Fibroblast of lung (primary cell): ENCODE data around the gene C1QL2. TPM values are rescaled to one million over a fixed set of nuclear protein-coding genes. Genes with fewer than 3 reads are reported as not detected.

ENCODE experiments used
- DNase-seq, 2 donors: peaks; one replicate each; pipeline versions ENCODE4 v3.0.0 to v3.0.0-alpha.2; 2010; ENCODE audit warnings: low read depth in 2 of 2
- H2AFZ ChIP-seq: 2 replicates; pipeline ENCODE4 v1.5.1; 2012; ENCODE audit warnings: low read length, control low read depth, inconsistent platforms
- H3K27ac ChIP-seq: 2 replicates; pipeline ENCODE4 v1.5.1; 2011; ENCODE audit warnings: low read length, control low read depth; ENCODE audit not compliant: insufficient read depth
- H3K27me3 ChIP-seq: 2 replicates; pipeline ENCODE4 v1.5.1; 2011; ENCODE audit warnings: mild to moderate bottlenecking, low read length; ENCODE audit not compliant: control insufficient read depth, insufficient read depth
- H3K36me3 ChIP-seq: 2 replicates; pipeline ENCODE4 v1.5.1; 2011; ENCODE audit warnings: low read length; ENCODE audit not compliant: control insufficient read depth, insufficient read depth
- H3K4me1 ChIP-seq: 2 replicates; pipeline ENCODE4 v1.5.1; 2011; ENCODE audit warnings: low read length; ENCODE audit not compliant: control insufficient read depth, insufficient read depth; ENCODE audit errors: extremely low read depth
- H3K4me2 ChIP-seq: 2 replicates; pipeline ENCODE4 v1.5.1; 2011; ENCODE audit warnings: low read length, control low read depth; ENCODE audit not compliant: insufficient read depth; ENCODE audit errors: extremely low read depth
- H3K4me3 ChIP-seq, 4 experiments: fragments of 200-600 bp in 1 of 4; sonication (generic) in 1 of 4; replicated peaks in 1 of 4; 2 replicates each; pipeline ENCODE4 v1.5.1; 2011 to 2016; ENCODE audit warnings: low read length in 4 of 4, low read depth in 3 of 4, mild to moderate bottlenecking in 3 of 4, control low read depth in 2 of 4, inconsistent platforms in 1 of 4, mixed read lengths in 1 of 4; ENCODE audit not compliant: insufficient read depth in 1 of 4; ENCODE audit errors: control extremely low read depth in 1 of 4
- H3K79me2 ChIP-seq: 2 replicates; pipeline ENCODE4 v1.5.1; 2012; ENCODE audit warnings: mild to moderate bottlenecking, low read length, inconsistent platforms; ENCODE audit not compliant: control insufficient read depth, insufficient read depth
- H3K9ac ChIP-seq: 2 replicates; pipeline ENCODE4 v1.5.1; 2011; ENCODE audit warnings: mild to moderate bottlenecking, low read length, control low read depth; ENCODE audit not compliant: insufficient read depth
- H3K9me3 ChIP-seq: 2 replicates; pipeline ENCODE4 v1.5.1; 2012; ENCODE audit warnings: low read depth, low read length; ENCODE audit not compliant: control insufficient read depth, insufficient read depth
- H4K20me1 ChIP-seq: 2 replicates; pipeline ENCODE4 v1.5.1; 2011; ENCODE audit warnings: low read length; ENCODE audit not compliant: control insufficient read depth, insufficient read depth; ENCODE audit errors: extremely low read depth
- EZH2 ChIP-seq: IDR thresholded peaks from 2 replicates; pipeline ENCODE4 v1.5.1; 2012; ENCODE audit warnings: low read length, control low read depth, mild to moderate bottlenecking; ENCODE audit errors: missing control alignments
- polyA minus RNA-seq: library from RNA; depleted of rRNA, polyadenylated mRNA; stranded (reverse); fragments of >200 nt; gene quantifications from 2 replicates; pipeline ENCODE4 v1.2.3, GENCODE V29; 2011; ENCODE audit warnings: low replicate concordance
- polyA plus RNA-seq, 2 donors: library from polyadenylated mRNA; depleted of rRNA in 1 of 2; stranded (reverse) in 1 of 2; unstranded in 1 of 2; fragments of >200 nt; gene quantifications; 2 replicates each; pipeline ENCODE4 v1.2.1, GENCODE V29; 2011 to 2012; ENCODE audit warnings: missing spikeins in 1 of 2
- total RNA-seq: library from RNA; depleted of rRNA; stranded (reverse); fragments of >200 nt; gene quantifications from 2 replicates; pipeline ENCODE4 v1.2.1, GENCODE V29; 2014
- TF ChIP-seq, protein P1 (sequence below), 2 donors: IDR thresholded peaks in 1 of 2; conservative IDR thresholded peaks in 1 of 2; 1 replicate in 1 of 2; 2 replicates in 1 of 2; pipeline ENCODE4 v1.5.1; 2011 to 2012; ENCODE audit warnings: low read length in 2 of 2, control low read depth in 1 of 2, inconsistent platforms in 1 of 2, low read depth in 1 of 2, mild to moderate bottlenecking in 1 of 2

The C1QL2 gene
- not detected in 2 replicates for total RNA-seq
- not detected in 2 replicates for polyA plus RNA-seq
- polyA plus RNA-seq (2012) = not detected in 2 replicates
- polyA minus RNA-seq = not detected in 2 replicates

DNA sequence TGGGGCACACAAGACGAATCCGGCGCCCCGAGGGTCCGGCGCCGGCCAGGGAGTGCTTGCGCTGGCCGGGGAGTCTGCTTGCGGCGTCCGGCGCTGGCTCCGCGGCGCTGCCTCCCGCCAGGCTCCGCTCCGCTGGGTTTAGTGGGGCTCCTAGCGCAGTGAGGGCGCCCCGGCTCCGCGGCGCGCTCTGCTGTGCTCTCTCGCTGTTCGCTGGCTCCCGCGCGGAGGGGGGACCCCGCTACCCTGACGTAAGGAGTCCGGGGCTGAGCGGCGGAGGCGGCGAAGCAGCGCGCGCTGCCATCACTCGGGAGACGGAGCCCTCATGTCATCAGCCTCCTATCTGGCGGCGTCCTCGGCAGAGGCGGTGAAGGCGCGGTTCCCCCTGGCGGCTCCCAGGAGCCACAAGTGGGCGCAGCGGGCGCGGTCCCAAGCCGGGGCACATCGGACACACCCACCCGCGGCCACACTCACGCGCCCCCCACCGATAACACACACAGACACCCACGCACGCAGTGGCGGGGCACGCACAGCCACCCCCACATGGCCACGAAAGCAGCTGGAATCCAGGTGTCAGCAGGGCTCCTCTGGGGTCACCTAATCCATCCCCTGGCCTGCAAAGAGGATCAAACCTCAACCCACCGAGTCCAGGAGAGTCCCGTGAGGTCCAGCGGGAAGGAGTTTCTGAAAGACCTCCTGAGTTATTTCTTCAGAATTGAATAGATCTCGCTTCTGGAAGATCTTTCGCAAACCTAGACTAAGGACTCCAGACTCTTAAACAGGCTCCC, at the start of gene C1QL2:
Gene C1QL2 (minus strand): TSS at position 189 of the 785 bp plus-strand sequence. CDS start 482 bp downstream, outside the sequence.
- H3K27ac ChIP-seq = no peak within 1 kb of the TSS
- H3K4me3 ChIP-seq = no peak within 1 kb of the TSS
- H2AFZ ChIP-seq = no peak within 1 kb of the TSS
- H3K4me1 ChIP-seq = no peaks in the 10 kb centered on the region
- no peak for DNase-seq
- no peaks in the 10 kb centered on the region for H3K9me3 ChIP-seq
- TF ChIP-seq, protein P1, sequence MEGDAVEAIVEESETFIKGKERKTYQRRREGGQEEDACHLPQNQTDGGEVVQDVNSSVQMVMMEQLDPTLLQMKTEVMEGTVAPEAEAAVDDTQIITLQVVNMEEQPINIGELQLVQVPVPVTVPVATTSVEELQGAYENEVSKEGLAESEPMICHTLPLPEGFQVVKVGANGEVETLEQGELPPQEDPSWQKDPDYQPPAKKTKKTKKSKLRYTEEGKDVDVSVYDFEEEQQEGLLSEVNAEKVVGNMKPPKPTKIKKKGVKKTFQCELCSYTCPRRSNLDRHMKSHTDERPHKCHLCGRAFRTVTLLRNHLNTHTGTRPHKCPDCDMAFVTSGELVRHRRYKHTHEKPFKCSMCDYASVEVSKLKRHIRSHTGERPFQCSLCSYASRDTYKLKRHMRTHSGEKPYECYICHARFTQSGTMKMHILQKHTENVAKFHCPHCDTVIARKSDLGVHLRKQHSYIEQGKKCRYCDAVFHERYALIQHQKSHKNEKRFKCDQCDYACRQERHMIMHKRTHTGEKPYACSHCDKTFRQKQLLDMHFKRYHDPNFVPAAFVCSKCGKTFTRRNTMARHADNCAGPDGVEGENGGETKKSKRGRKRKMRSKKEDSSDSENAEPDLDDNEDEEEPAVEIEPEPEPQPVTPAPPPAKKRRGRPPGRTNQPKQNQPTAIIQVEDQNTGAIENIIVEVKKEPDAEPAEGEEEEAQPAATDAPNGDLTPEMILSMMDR (conservative IDR thresholded peaks at IDR 0.05 in 1 of 2, IDR thresholded peaks at IDR 0.05 in 1 of 2; ENCODE audit: low read depth in 1 of 2, low read length in 2 of 2) = no peak
- peak; percentile 62 for TF ChIP-seq EZH2
- H3K79me2 ChIP-seq = no peaks in the 10 kb centered on the region
- no peak within 1 kb of the TSS for H3K9ac ChIP-seq
- no peaks in the 10 kb centered on the region for H4K20me1 ChIP-seq
- H3K4me2 ChIP-seq = no peak within 1 kb of the TSS
- no peaks in the 10 kb centered on the region for H3K36me3 ChIP-seq
- peaks cover 35% of the 10 kb centered on the region for H3K27me3 ChIP-seq

DNA sequence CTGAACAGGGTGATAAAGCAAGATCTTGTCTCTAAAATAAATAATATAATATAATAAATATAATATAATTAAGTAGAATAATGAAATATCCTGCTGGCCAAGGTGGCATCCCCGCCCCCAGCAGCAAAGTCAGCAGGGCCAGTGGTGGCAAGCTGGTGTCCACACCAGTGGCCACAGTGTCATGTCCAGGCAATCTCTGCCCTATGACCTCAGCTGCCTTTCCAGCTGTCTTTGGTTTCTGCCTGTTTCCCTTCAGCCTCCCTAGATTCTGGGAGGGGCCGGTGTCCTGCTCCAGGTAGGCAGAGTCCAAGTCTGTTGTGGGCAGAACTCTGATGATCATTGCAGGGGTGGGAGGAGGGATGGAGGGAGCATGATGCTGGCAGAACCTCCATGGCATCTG, 48.9 kb upstream of the C1QL2 start:
- no peak for DNase-seq
- Histone ChIP-seq H2AFZ (no peak overlapping the region), H3K9ac (no peak overlapping the region), H3K4me1 (no peaks in the 10 kb centered on the region), H3K9me3 (no peaks in the 10 kb centered on the region), H3K79me2 (no peaks in the 10 kb centered on the region), H3K27me3 (peaks cover 4% of the 10 kb centered on the region), H4K20me1 (no peaks in the 10 kb centered on the region), H3K36me3 (no peaks in the 10 kb centered on the region), H3K4me2 (no peak overlapping the region), H3K4me3 (no peak overlapping the region), H3K27ac (no peak overlapping the region)
- TF ChIP-seq, protein P1 (conservative IDR thresholded peaks at IDR 0.05 in 1 of 2, IDR thresholded peaks at IDR 0.05 in 1 of 2; ENCODE audit: low read depth in 1 of 2, low read length in 2 of 2) = no peak
- TF ChIP-seq EZH2 = no peak

DNA sequence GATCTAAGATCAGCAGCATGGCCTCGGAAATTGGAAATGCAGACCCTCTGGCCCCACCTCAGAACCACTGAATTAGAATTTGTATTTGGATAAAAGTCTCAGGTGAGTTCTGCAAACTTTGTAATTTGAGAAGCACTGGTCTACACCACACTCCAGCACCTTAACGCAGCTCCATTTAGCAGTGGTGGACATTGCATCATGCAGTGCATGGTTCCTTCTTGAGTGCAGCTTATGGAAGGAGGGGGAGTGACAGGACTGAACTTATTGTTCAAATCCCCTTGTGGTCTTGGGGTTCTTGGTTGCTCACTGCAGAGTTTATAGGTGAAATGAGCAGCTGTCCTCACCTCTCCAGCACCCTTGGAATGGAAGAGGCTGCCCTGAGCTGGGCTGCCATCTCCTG, 47.6 kb upstream of the C1QL2 start:
- Histone ChIP-seq H3K9me3 (no peaks in the 10 kb centered on the region), H3K27ac (no peak overlapping the region), H2AFZ (no peak overlapping the region), H4K20me1 (no peaks in the 10 kb centered on the region), H3K4me3 (no peak overlapping the region), H3K27me3 (no peaks in the 10 kb centered on the region), H3K4me1 (no peaks in the 10 kb centered on the region), H3K79me2 (no peaks in the 10 kb centered on the region), H3K4me2 (no peak overlapping the region), H3K9ac (no peak overlapping the region), H3K36me3 (no peaks in the 10 kb centered on the region)
- TF ChIP-seq, protein P1 (conservative IDR thresholded peaks at IDR 0.05 in 1 of 2, IDR thresholded peaks at IDR 0.05 in 1 of 2; ENCODE audit: low read depth in 1 of 2, low read length in 2 of 2) = no peak
- TF ChIP-seq EZH2 = no peak
- no peak for DNase-seq
